IMR-90 (cell line): ENCODE measurements around the gene HES4. TPM values are rescaled to one million over a fixed set of nuclear protein-coding genes. Genes with fewer than 3 reads are reported as not detected.

ENCODE experiments used
- ATAC-seq: fragments of 200-7000 bp; cut with Tn5 transposase; 2 replicates; pipeline ENCODE4 v1.9.1; 2020; ENCODE audit warnings: low read depth, mild to moderate bottlenecking, moderate library complexity
- BruUV-seq: library from RNA; stranded (reverse); fragments of 400-500 nt; replicated peaks from 2 replicates; lab custom pipeline; 2021; lab: Mats Ljungman, UMichigan
- CTCF ChIA-PET: fragments of 300-600 bp; formaldehyde crosslinking; extraction: SDS; loops from one replicate; lab custom pipeline; 2021; ENCODE audit warnings: antibody characterized with exemption; lab: Yijun Ruan, JAX
- POLR2A ChIA-PET: fragments of 300-600 bp; sonication (Branson Sonifier 250); formaldehyde crosslinking; loops from one replicate; lab custom pipeline; 2022; ENCODE audit warnings: antibody characterized with exemption; ENCODE audit not compliant: unreplicated experiment; lab: Charles Lee
- DNase-seq: peaks from one replicate; pipeline ENCODE4 v3.0.0; 2013
- H2AFZ ChIP-seq: replicated peaks from 2 replicates; pipeline ENCODE3; 2013; ENCODE audit warnings: low read length, mild to moderate bottlenecking; ENCODE audit not compliant: poor library complexity
- H2AK5ac ChIP-seq: 2 replicates; pipeline ENCODE4 v1.6.1; 2013; ENCODE audit warnings: low read depth, low read length, inconsistent platforms
- H2AK9ac ChIP-seq: replicated peaks from 2 replicates; pipeline ENCODE3; 2013; ENCODE audit warnings: mild to moderate bottlenecking, low read depth, low read length, moderate library complexity; ENCODE audit not compliant: poor library complexity
- H2BK120ac ChIP-seq: 2 replicates; pipeline ENCODE4 v1.6.1; 2013; ENCODE audit warnings: low read depth, low read length, inconsistent platforms
- H2BK15ac ChIP-seq: 3 replicates; pipeline ENCODE4 v1.6.1; 2013; ENCODE audit warnings: low read depth, low read length, inconsistent platforms
- H2BK20ac ChIP-seq: 2 replicates; pipeline ENCODE4 v1.6.1; 2013; ENCODE audit warnings: low read depth, mild to moderate bottlenecking, inconsistent platforms, low read length, moderate library complexity
- H2BK5ac ChIP-seq: 2 replicates; pipeline ENCODE4 v1.6.1; 2013; ENCODE audit warnings: mild to moderate bottlenecking, low read depth, low read length, inconsistent platforms; ENCODE audit not compliant: poor library complexity, severe bottlenecking
- H3K14ac ChIP-seq: replicated peaks from 2 replicates; pipeline ENCODE4 v1.6.1; 2013; ENCODE audit warnings: low read depth, low read length, inconsistent platforms
- H3K18ac ChIP-seq: 2 replicates; pipeline ENCODE4 v1.6.1; 2013; ENCODE audit warnings: low read depth, low read length, control low read depth
- H3K23ac ChIP-seq: 2 replicates; pipeline ENCODE4 v1.6.1; 2013; ENCODE audit warnings: low read depth, low read length, inconsistent platforms
- H3K27ac ChIP-seq: 2 replicates; pipeline ENCODE4 v1.5.1; 2013; ENCODE audit warnings: mild to moderate bottlenecking, control low read depth, low read length; ENCODE audit not compliant: insufficient read depth
- H3K27me3 ChIP-seq: 2 replicates; pipeline ENCODE4 v1.6.1; 2013; ENCODE audit warnings: low read length; ENCODE audit not compliant: control insufficient read depth, insufficient read depth
- H3K36me3 ChIP-seq: 2 replicates; pipeline ENCODE4 v1.6.1; 2013; ENCODE audit warnings: low read length, mixed read lengths; ENCODE audit not compliant: control insufficient read depth, insufficient read depth
- H3K4ac ChIP-seq: 2 replicates; pipeline ENCODE4 v1.6.1; 2013; ENCODE audit warnings: low read depth, low read length, inconsistent platforms
- H3K4me1 ChIP-seq: 2 replicates; pipeline ENCODE4 v1.6.1; 2013; ENCODE audit warnings: low read length, mixed read lengths; ENCODE audit not compliant: control insufficient read depth, insufficient read depth
- H3K4me2 ChIP-seq: 2 replicates; pipeline ENCODE4 v1.6.1; 2013; ENCODE audit warnings: low read depth, mild to moderate bottlenecking, control low read depth, low read length, moderate library complexity
- H3K4me3 ChIP-seq: 2 replicates; pipeline ENCODE4 v1.5.1; 2013; ENCODE audit warnings: low read depth, mild to moderate bottlenecking, control low read depth, low read length, moderate library complexity; ENCODE audit not compliant: insufficient read depth
- H3K56ac ChIP-seq: 2 replicates; pipeline ENCODE4 v1.6.1; 2013; ENCODE audit warnings: low read length, inconsistent platforms; ENCODE audit not compliant: insufficient read depth; ENCODE audit errors: extremely low read depth
- H3K79me1 ChIP-seq, 2 experiments: 2 replicates each; pipeline ENCODE4 v1.6.1; 2013; ENCODE audit warnings: low read length in 2 of 2, inconsistent platforms in 1 of 2, low read depth in 1 of 2
- H3K9ac ChIP-seq: 2 replicates; pipeline ENCODE4 v1.6.1; 2013; ENCODE audit warnings: low read depth, low read length, control low read depth
- H3K9me1 ChIP-seq: 2 replicates; pipeline ENCODE4 v1.6.1; 2013; ENCODE audit warnings: low read length, inconsistent platforms; ENCODE audit not compliant: insufficient read depth
- H3K9me3 ChIP-seq: 2 replicates; pipeline ENCODE4 v1.6.1; 2013; ENCODE audit warnings: low read length; ENCODE audit not compliant: control insufficient read depth, insufficient read depth
- H4K20me1 ChIP-seq: 2 replicates; pipeline ENCODE4 v1.6.1; 2013; ENCODE audit warnings: low read length, inconsistent platforms; ENCODE audit not compliant: insufficient read depth
- H4K5ac ChIP-seq: 2 replicates; pipeline ENCODE4 v1.6.1; 2013; ENCODE audit warnings: mild to moderate bottlenecking, low read depth, low read length, control low read depth
- H4K8ac ChIP-seq, 2 experiments: 2 replicates each; pipeline ENCODE4 v1.6.1; 2013; ENCODE audit warnings: low read depth in 2 of 2, low read length in 2 of 2, control low read depth in 1 of 2, inconsistent platforms in 1 of 2
- H4K91ac ChIP-seq: 2 replicates; pipeline ENCODE4 v1.6.1; 2013; ENCODE audit warnings: low read depth, low read length, inconsistent platforms; ENCODE audit not compliant: insufficient read depth
- MXI1 ChIP-seq: IDR thresholded peaks from 2 replicates; pipeline ENCODE4 v1.6.1; 2012; ENCODE audit warnings: low read depth, mild to moderate bottlenecking, low read length, moderate library complexity, borderline replicate concordance
- WGBS, 2 experiments: methylation state at CpG; one replicate each; pipeline versions ENCODE4 v1.1.5 to v1.1.7; 2013; ENCODE audit warnings: missing lambda C conversion rate in 2 of 2; ENCODE audit not compliant: insufficient read length in 1 of 2; ENCODE audit errors: extremely low coverage in 2 of 2; 5-methylcytosine and 5-hydroxymethylcytosine counted together
- dilution Hi-C: fragments of 300-500 bp; cut with HindIII; formaldehyde crosslinking; loops from one replicate; pipeline ENCODE4 v1.14.3; 2018; ENCODE audit warnings: low sequenced_read_pairs; ENCODE audit not compliant: unreplicated experiment
- in situ Hi-C: fragments of 300-500 bp; cut with MboI; formaldehyde crosslinking; loops from 3 replicates; pipeline ENCODE4 v1.14.3; 2019; ENCODE audit warnings: low sequenced_read_pairs, inconsistent platforms, mixed read lengths
- intact Hi-C: fragments of 100-400 bp; cut with micrococcal nuclease; formaldehyde crosslinking; loops from 2 replicates; pipeline ENCODE4 v1.10.0; 2022
- polyA plus RNA-seq, 3 experiments: library from polyadenylated mRNA; depleted of rRNA; stranded (reverse); fragments of >200 nt; gene quantifications; 2 replicates each; pipeline ENCODE4 v1.2.3, GENCODE V29; 2012; ENCODE audit warnings: low replicate concordance in 1 of 3
- total RNA-seq: library from RNA; depleted of rRNA; stranded (reverse); fragments of >200 nt; gene quantifications from 2 replicates; pipeline ENCODE4 v1.2.3, GENCODE V29; 2012
- TF ChIP-seq, protein P1 (sequence below): fragments of 150-350 bp; IDR thresholded peaks from 2 replicates; pipeline ENCODE4 v1.6.1; 2016; ENCODE audit warnings: low read depth, mild to moderate bottlenecking, low read length, moderate library complexity, borderline replicate concordance
- TF ChIP-seq, protein P2 (sequence below): fragments of 150-350 bp; IDR thresholded peaks from 2 replicates; pipeline ENCODE4 v1.6.1; 2017; ENCODE audit warnings: mild to moderate bottlenecking, antibody characterized with exemption, low read length, low read depth

The HES4 gene
- total and polyA plus RNA-seq, 2 of the 4 experiments (the other 2 are of a cell fraction), result 1.4 to 11.7 TPM

DNA sequence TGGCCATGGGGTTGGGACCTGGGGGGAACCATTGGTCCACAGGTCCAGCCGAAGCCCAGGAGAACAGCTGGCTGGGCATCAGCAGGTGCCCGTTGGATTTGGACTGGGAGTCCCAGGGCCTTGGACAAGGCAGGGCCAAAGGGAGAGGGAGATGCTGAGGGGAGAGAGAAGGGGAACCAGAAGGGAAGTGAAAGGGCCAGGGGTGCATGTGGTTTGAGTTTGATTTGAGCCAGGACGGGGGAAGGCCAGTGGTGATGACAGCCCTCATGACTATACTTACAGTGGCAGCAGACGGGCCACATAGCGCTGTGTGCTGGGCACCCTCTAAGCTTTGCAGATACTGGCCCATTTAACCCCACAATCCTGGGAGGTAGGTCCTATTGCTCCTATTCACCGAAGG, 38.8 kb upstream of the HES4 start:
- no peak overlapping the region for H2BK5ac ChIP-seq
- ChIA-PET CTCF (interaction anchor here (1.1 kb wide), 1 partner anchor 21 kb away, joined by 3 read pairs; no protein-coding TSS in a partner anchor), POLR2A (no interaction called here)
- no peak for DNase-seq
- no peak overlapping the region for H2AK5ac ChIP-seq
- H3K56ac ChIP-seq, result no peak overlapping the region
- no peaks in the 10 kb centered on the region for H3K9me3 ChIP-seq
- no peak for ATAC-seq
- no peak overlapping the region for H3K9ac ChIP-seq
- in situ Hi-C loops, result no loop called here
- H3K4ac ChIP-seq, result no peak overlapping the region
- H4K91ac ChIP-seq, result no peak overlapping the region
- BruUV-seq, result no TSS peak
- no peak overlapping the region for H2BK20ac ChIP-seq
- no peak overlapping the region for H3K4me2 ChIP-seq
- no peak overlapping the region for H2BK15ac ChIP-seq
- H4K8ac ChIP-seq, result no peak overlapping the region
- no peak overlapping the region for H4K5ac ChIP-seq
- peaks cover 28% of the 10 kb centered on the region for H3K36me3 ChIP-seq
- peaks cover 9 to 31% of the 10 kb centered on the region in 2 experiments for H3K79me1 ChIP-seq
- no peak overlapping the region for H3K18ac ChIP-seq
- WGBS, 2 experiments, result 92% methylated on average over 5 of the region's 6 CpGs; no CpG with 5 or more reads in 1 of the 2 experiments
- 0 out of 2 replicates have a peak, but pooled peaks cover 5% of the 10 kb centered on the region for H3K9me1 ChIP-seq
- H3K27ac ChIP-seq, result no peak overlapping the region
- peaks cover 59% of the 10 kb centered on the region for H4K20me1 ChIP-seq
- dilution Hi-C loops, result no loop called here
- no peak overlapping the region for H2BK120ac ChIP-seq
- intact Hi-C loops, result no loop called here
- peaks cover 7% of the 10 kb centered on the region for H3K4me1 ChIP-seq
- TF ChIP-seq, protein P1, sequence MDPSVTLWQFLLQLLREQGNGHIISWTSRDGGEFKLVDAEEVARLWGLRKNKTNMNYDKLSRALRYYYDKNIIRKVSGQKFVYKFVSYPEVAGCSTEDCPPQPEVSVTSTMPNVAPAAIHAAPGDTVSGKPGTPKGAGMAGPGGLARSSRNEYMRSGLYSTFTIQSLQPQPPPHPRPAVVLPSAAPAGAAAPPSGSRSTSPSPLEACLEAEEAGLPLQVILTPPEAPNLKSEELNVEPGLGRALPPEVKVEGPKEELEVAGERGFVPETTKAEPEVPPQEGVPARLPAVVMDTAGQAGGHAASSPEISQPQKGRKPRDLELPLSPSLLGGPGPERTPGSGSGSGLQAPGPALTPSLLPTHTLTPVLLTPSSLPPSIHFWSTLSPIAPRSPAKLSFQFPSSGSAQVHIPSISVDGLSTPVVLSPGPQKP, result no peak
- TF ChIP-seq MXI1, result no peak
- TF ChIP-seq, protein P2, sequence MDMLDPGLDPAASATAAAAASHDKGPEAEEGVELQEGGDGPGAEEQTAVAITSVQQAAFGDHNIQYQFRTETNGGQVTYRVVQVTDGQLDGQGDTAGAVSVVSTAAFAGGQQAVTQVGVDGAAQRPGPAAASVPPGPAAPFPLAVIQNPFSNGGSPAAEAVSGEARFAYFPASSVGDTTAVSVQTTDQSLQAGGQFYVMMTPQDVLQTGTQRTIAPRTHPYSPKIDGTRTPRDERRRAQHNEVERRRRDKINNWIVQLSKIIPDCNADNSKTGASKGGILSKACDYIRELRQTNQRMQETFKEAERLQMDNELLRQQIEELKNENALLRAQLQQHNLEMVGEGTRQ, result no peak
- no peaks in the 10 kb centered on the region for H3K27me3 ChIP-seq
- no peak overlapping the region for H3K4me3 ChIP-seq
- H3K23ac ChIP-seq, result no peak overlapping the region
- no peak overlapping the region for H2AK9ac ChIP-seq
- H3K14ac ChIP-seq, result no peak overlapping the region
- H2AFZ ChIP-seq, result peak overlapping the region; percentile 41
